Thyroid gland (tissue), 4 donors: ENCODE data around the gene PRR32. TPM values are rescaled to one million over a fixed set of nuclear protein-coding genes. Genes with fewer than 3 reads are reported as not detected.
"Not testable (repeated sequence)": the region's sequence is repeated elsewhere in the genome, so short reads cannot be mapped to it uniquely, and the experiment has no call there.

Source experiments
- DNase-seq, 2 donors: peaks; one replicate each; pipeline ENCODE4 v3.0.0-alpha.2; 2019
- H3K27ac ChIP-seq, 3 donors: fragments of 200-600 bp; sonication (generic); 1 replicate in 2 of 3; 2 replicates in 1 of 3; pipeline ENCODE4 v1.5.1; 2016 to 2019; ENCODE audit warnings: mild to moderate bottlenecking in 1 of 3, moderate library complexity in 1 of 3
- H3K27me3 ChIP-seq: fragments of 200-600 bp; sonication (generic); one replicate; pipeline ENCODE4 v1.5.1; 2019
- H3K36me3 ChIP-seq, 2 donors: fragments of 200-600 bp; sonication (generic); one replicate each; pipeline ENCODE4 v1.5.1; 2016 to 2019
- H3K4me1 ChIP-seq, 2 donors: fragments of 200-600 bp; sonication (generic); one replicate each; pipeline ENCODE4 v1.5.1; 2017 to 2019
- H3K4me3 ChIP-seq, 3 donors: fragments of 200-600 bp; sonication (generic); replicated peaks in 1 of 3; 1 replicate in 2 of 3; 2 replicates in 1 of 3; pipeline ENCODE4 v1.5.1; 2016; ENCODE audit warnings: mild to moderate bottlenecking in 1 of 3
- H3K9me3 ChIP-seq: fragments of 200-600 bp; sonication (generic); one replicate; pipeline ENCODE4 v1.5.1; 2017
- CTCF ChIP-seq, 6 experiments: fragments of 200-600 bp in 3 of 6; fragments of 450-650 bp in 3 of 6; sonication (generic) in 3 of 6; IDR thresholded peaks; one replicate each; pipeline ENCODE4 v1.5.1; 2016 to 2019; ENCODE audit warnings: antibody characterized with exemption in 6 of 6, mild to moderate bottlenecking in 2 of 6, inconsistent platforms in 1 of 6, moderate library complexity in 1 of 6
- POLR2A ChIP-seq, 2 donors: fragments of 450-650 bp; IDR thresholded peaks; one replicate each; pipeline ENCODE4 v1.6.1; 2017; ENCODE audit warnings: antibody characterized with exemption in 2 of 2, mild to moderate bottlenecking in 2 of 2, moderate library complexity in 1 of 2
- WGBS, 2 donors: methylation state at CpG; one replicate each; pipeline ENCODE4 v1.1.5; 2017; 5-methylcytosine and 5-hydroxymethylcytosine counted together
- intact Hi-C: fragments of 100-400 bp; cut with DNase I; formaldehyde crosslinking; loops from one replicate; pipeline ENCODE4 v1.15.1; 2023
- total RNA-seq, 4 donors: library from RNA; depleted of rRNA; stranded (reverse); fragments of >200 nt; gene quantifications; one replicate each; pipeline ENCODE4 v1.2.3, GENCODE V29; 2016

PRR32 gene
- total RNA-seq, result not detected

- Histone ChIP-seq H3K27ac (no peak within 1 kb of the TSS), H3K36me3 (no peaks in the 10 kb centered on the region), H3K4me1 (no peaks in the 10 kb centered on the region), H3K27me3 (no peaks in the 10 kb centered on the region), H3K4me3 (no peak within 1 kb of the TSS), H3K9me3 (no peaks in the 10 kb centered on the region)
- TF ChIP-seq CTCF (IDR thresholded peaks at IDR 0.05), result no peak
- TF ChIP-seq POLR2A (IDR thresholded peaks at IDR 0.05), result no peak
- DNase-seq, result no peak
- intact Hi-C loops, result no loop called here
Measured at GRCh38 chrX:126819429-126819828, at the start of gene PRR32. PRR32 (plus strand) TSS chrX:126819729; CDS start chrX:126819844, 115 bp downstream.

GRCh38 chrX:126770179-126770578 lies 49.4 kb upstream of the PRR32 start:
- Histone ChIP-seq H3K36me3 (no peaks in the 10 kb centered on the region), H3K4me1 (no peaks in the 10 kb centered on the region), H3K27ac (no peak overlapping the region), H3K27me3 (no peaks in the 10 kb centered on the region), H3K9me3 (no peaks in the 10 kb centered on the region), H3K4me3 (no peak overlapping the region)
- WGBS, 2 donors, result 11 to 13% methylated on average over 5 of the region's 5 CpGs
- intact Hi-C loops, result no loop called here
- DNase-seq, result no peak
- TF ChIP-seq POLR2A (IDR thresholded peaks at IDR 0.05), result no peak
- TF ChIP-seq CTCF (IDR thresholded peaks at IDR 0.05), result peak in 3 of 6 experiments; percentile 23 to 37 (median 30)

- no peaks in the 10 kb centered on the region for H3K36me3 ChIP-seq
- no peak overlapping the region for H3K27ac ChIP-seq
- no peaks in the 10 kb centered on the region for H3K4me1 ChIP-seq
- no peak for DNase-seq
- no peaks in the 10 kb centered on the region for H3K9me3 ChIP-seq
- intact Hi-C loops, result no loop called here
- 89 to 91% methylated on average over 2 of the region's 2 CpGs for WGBS, 2 donors
- H3K4me3 ChIP-seq, result no peak overlapping the region
- no peak for TF ChIP-seq POLR2A (IDR thresholded peaks at IDR 0.05)
- no peak for TF ChIP-seq CTCF (IDR thresholded peaks at IDR 0.05)
- no peaks in the 10 kb centered on the region for H3K27me3 ChIP-seq
Measured at GRCh38 chrX:126785539-126785938, 34.0 kb upstream of the PRR32 start.

GRCh38 chrX:126799059-126799458 lies 20.5 kb upstream of the PRR32 start:
- H3K4me3 ChIP-seq, result no peak overlapping the region
- H3K9me3 ChIP-seq, result no peaks in the 10 kb centered on the region
- no peak overlapping the region for H3K27ac ChIP-seq
- DNase-seq, result no peak
- intact Hi-C loops, result no loop called here
- no peaks in the 10 kb centered on the region for H3K36me3 ChIP-seq
- no peak for TF ChIP-seq CTCF (IDR thresholded peaks at IDR 0.05)
- TF ChIP-seq POLR2A (IDR thresholded peaks at IDR 0.05), result no peak
- no peaks in the 10 kb centered on the region for H3K27me3 ChIP-seq
- H3K4me1 ChIP-seq, result no peaks in the 10 kb centered on the region
- WGBS, 2 donors, result 75 to 100% methylated on average over 1 of the region's 1 CpG

- H3K9me3 ChIP-seq, intact Hi-C loops, H3K27ac ChIP-seq, H3K36me3 ChIP-seq, H3K4me1 ChIP-seq, H3K27me3 ChIP-seq, DNase-seq, H3K4me3 ChIP-seq: not testable (repeated sequence)
- WGBS, 2 donors, result 91 to 100% methylated on average over 1 to 2 of the region's 3 CpGs
Measured at GRCh38 chrX:126806784-126807183, 12.7 kb upstream of the PRR32 start.

- TF ChIP-seq POLR2A (IDR thresholded peaks at IDR 0.05) (no peak), CTCF (IDR thresholded peaks at IDR 0.05) (no peak)
- 59 to 64% methylated on average over 1 of the region's 1 CpG for whole genome bisulfite sequencing, 2 donors
- no peak for DNase-seq
- no peak overlapping the region for H3K4me3 ChIP-seq
- no peaks in the 10 kb centered on the region for H3K4me1 ChIP-seq
- no peaks in the 10 kb centered on the region for H3K9me3 ChIP-seq
- no peaks in the 10 kb centered on the region for H3K27me3 ChIP-seq
- H3K36me3 ChIP-seq, result no peaks in the 10 kb centered on the region
- no peak overlapping the region for H3K27ac ChIP-seq
- intact Hi-C loops, result no loop called here
Measured at GRCh38 chrX:126815806-126816205, 3.7 kb upstream of the PRR32 start.
